Naive B cell (primary cell): ENCODE data around the gene BABAM1. TPM values are rescaled to one million over a fixed set of nuclear protein-coding genes. Genes with fewer than 3 reads are reported as not detected.

ENCODE experiments used
- ATAC-seq, 2 donors: fragments of 150-1000 bp; cut with Tn5 transposase; 2 replicates each; pipeline ENCODE4 v1.10.0; 2021; ENCODE audit warnings: low read depth in 2 of 2, mild to moderate bottlenecking in 2 of 2, moderate library complexity in 2 of 2
- DNase-seq: peaks from one replicate; pipeline ENCODE4 v3.0.0; 2022
- H3K27ac Mint-ChIP-seq, 6 donors: one replicate each; pipeline ENCODE4 v1.8.0; 2020 to 2022; ENCODE audit warnings: mild to moderate bottlenecking in 6 of 6, mixed read lengths in 6 of 6, moderate library complexity in 5 of 6, inconsistent platforms in 2 of 6
- H3K27me3 Mint-ChIP-seq, 3 donors: one replicate each; pipeline ENCODE4 v1.8.0; 2021 to 2022; ENCODE audit warnings: mixed read lengths in 3 of 3, mild to moderate bottlenecking in 1 of 3
- H3K36me3 Mint-ChIP-seq, 2 donors: one replicate each; pipeline ENCODE4 v1.8.0; 2020 to 2022; ENCODE audit warnings: mixed read lengths in 2 of 2, inconsistent platforms in 1 of 2, mild to moderate bottlenecking in 1 of 2
- H3K4me1 Mint-ChIP-seq, 3 donors: one replicate each; pipeline ENCODE4 v1.8.0; 2020 to 2022; ENCODE audit warnings: mixed read lengths in 3 of 3, inconsistent platforms in 1 of 3, mild to moderate bottlenecking in 1 of 3, moderate library complexity in 1 of 3
- H3K4me3 Mint-ChIP-seq, 8 donors: one replicate each; pipeline ENCODE4 v1.8.0; 2020 to 2022; ENCODE audit warnings: mild to moderate bottlenecking in 8 of 8, mixed read lengths in 8 of 8, moderate library complexity in 8 of 8, inconsistent platforms in 2 of 8
- H3K9me3 Mint-ChIP-seq, 7 donors: one replicate each; pipeline ENCODE4 v1.8.0; 2020 to 2022; ENCODE audit warnings: mixed read lengths in 7 of 7, mild to moderate bottlenecking in 5 of 7, inconsistent platforms in 2 of 7, moderate library complexity in 1 of 7
- polyA plus RNA-seq, 6 donors: library from polyadenylated mRNA; unstranded; fragments of 300-500 nt; fragmentation: Illumina TruSeq; gene quantifications; one replicate each; pipeline ENCODE4 v1.2.3, GENCODE V29; 2021; ENCODE audit warnings: low read depth in 6 of 6

The BABAM1 gene
- polyA plus RNA-seq, 6 donors from 2014 or later, result 102 to 183 (median 108) TPM

- ATAC-seq (no peak), DNase-seq (no peak)
- Mint-ChIP-seq H3K27ac (peak overlapping the region in 1 of 6 donors; percentile 61), H3K36me3 (no peaks in the 10 kb centered on the region), H3K27me3 (no peaks in the 10 kb centered on the region), H3K4me1 (peaks cover 3 to 11% (median 10%) of the 10 kb centered on the region in 3 donors), H3K4me3 (peak overlapping the region in 5 of 8 donors; percentile 12 to 84 (median 69)), H3K9me3 (no peaks in the 10 kb centered on the region)
Observed at GRCh38 chr19:17236811-17237543, 30.3 kb upstream of the BABAM1 start.

GRCh38 chr19:17237747-17238706 is 29.2 kb upstream of the BABAM1 start:
- ATAC-seq, result no peak
- Mint-ChIP-seq H3K9me3 (no peaks in the 10 kb centered on the region), H3K4me3 (peak overlapping the region in 6 of 8 donors; percentile 26 to 84 (median 62)), H3K27ac (peak overlapping the region in 1 of 6 donors; percentile 74), H3K36me3 (no peaks in the 10 kb centered on the region), H3K27me3 (no peaks in the 10 kb centered on the region), H3K4me1 (peaks cover 7 to 18% (median 15%) of the 10 kb centered on the region in 3 donors)
- no peak for DNase-seq

GRCh38 chr19:17240062-17240752 is 27.0 kb upstream of the BABAM1 start:
- Mint-ChIP-seq H3K4me3 (peak overlapping the region in 2 of 8 donors; percentile 30 to 52), H3K9me3 (no peaks in the 10 kb centered on the region), H3K4me1 (peaks cover 6 to 22% (median 8%) of the 10 kb centered on the region in 3 donors), H3K36me3 (no peaks in the 10 kb centered on the region), H3K27me3 (no peaks in the 10 kb centered on the region), H3K27ac (peak overlapping the region in 2 of 6 donors; percentile 51 to 70)
- ATAC-seq, result no peak
- no peak for DNase-seq

GRCh38 chr19:17240826-17241399 is 26.3 kb upstream of the BABAM1 start:
- H3K36me3 Mint-ChIP-seq, result no peaks in the 10 kb centered on the region
- peaks cover 6 to 22% (median 7%) of the 10 kb centered on the region in 3 donors for H3K4me1 Mint-ChIP-seq
- ATAC-seq (no peak), DNase-seq (no peak)
- H3K27me3 Mint-ChIP-seq, result no peaks in the 10 kb centered on the region
- peak overlapping the region in 2 of 6 donors; percentile 9 to 70 for H3K27ac Mint-ChIP-seq
- peak overlapping the region in 2 of 8 donors; percentile 59 to 75 for H3K4me3 Mint-ChIP-seq
- H3K9me3 Mint-ChIP-seq, result no peaks in the 10 kb centered on the region

- DNase-seq (no peak), ATAC-seq (no peak)
- Mint-ChIP-seq H3K9me3 (no peaks in the 10 kb centered on the region), H3K4me3 (peak overlapping the region in 5 of 8 donors; percentile 4 to 82 (median 47)), H3K27ac (peak overlapping the region in 3 of 6 donors; percentile 51 to 75 (median 62)), H3K4me1 (peaks cover 16 to 32% (median 21%) of the 10 kb centered on the region in 3 donors), H3K27me3 (no peaks in the 10 kb centered on the region), H3K36me3 (no peaks in the 10 kb centered on the region)
Observed at GRCh38 chr19:17242431-17243208, 24.6 kb upstream of the BABAM1 start.

- Mint-ChIP-seq H3K4me3 (peak overlapping the region in 6 of 8 donors; percentile 5 to 82 (median 64)), H3K27me3 (no peaks in the 10 kb centered on the region), H3K27ac (peak overlapping the region in 5 of 6 donors; percentile 20 to 75 (median 51)), H3K4me1 (peaks cover 16 to 32% (median 21%) of the 10 kb centered on the region in 3 donors), H3K9me3 (no peaks in the 10 kb centered on the region), H3K36me3 (no peaks in the 10 kb centered on the region)
- no peak for DNase-seq
- no peak for ATAC-seq
Observed at GRCh38 chr19:17243211-17243829, 23.9 kb upstream of the BABAM1 start.

- ATAC-seq (no peak), DNase-seq (no peak)
- H3K36me3 Mint-ChIP-seq, result no peaks in the 10 kb centered on the region
- H3K4me1 Mint-ChIP-seq, result peaks cover 16 to 32% (median 21%) of the 10 kb centered on the region in 3 donors
- H3K9me3 Mint-ChIP-seq, result no peaks in the 10 kb centered on the region
- peak overlapping the region in 4 of 6 donors; percentile 20 to 74 (median 49) for H3K27ac Mint-ChIP-seq
- no peaks in the 10 kb centered on the region for H3K27me3 Mint-ChIP-seq
- H3K4me3 Mint-ChIP-seq, result peak overlapping the region; percentile 44 to 80 (median 68)
Observed at GRCh38 chr19:17243830-17244617, 23.2 kb upstream of the BABAM1 start.

GRCh38 chr19:17244618-17245534 is 22.4 kb upstream of the BABAM1 start:
- H3K27ac Mint-ChIP-seq, result peak overlapping the region in 3 of 6 donors; percentile 44 to 74 (median 54)
- ATAC-seq (peak in 1 of 2 donors; percentile 3), DNase-seq (no peak)
- H3K36me3 Mint-ChIP-seq, result no peaks in the 10 kb centered on the region
- H3K27me3 Mint-ChIP-seq, result no peaks in the 10 kb centered on the region
- H3K9me3 Mint-ChIP-seq, result no peaks in the 10 kb centered on the region
- peaks cover 16 to 32% (median 23%) of the 10 kb centered on the region in 3 donors for H3K4me1 Mint-ChIP-seq
- H3K4me3 Mint-ChIP-seq, result peak overlapping the region; percentile 37 to 80 (median 68)

GRCh38 chr19:17245535-17245984 is 21.7 kb upstream of the BABAM1 start, which contains the start of gene NR2F6:
Gene NR2F6 (minus strand): TSS chr19:17245919. CDS start chr19:17245220, 699 bp downstream.
- DNase-seq, result no peak
- ATAC-seq, result peak; percentile 24 to 25
- H3K36me3 Mint-ChIP-seq, result no peaks in the 10 kb centered on the region

GRCh38 chr19:17246681-17247425 is 20.4 kb upstream of the BABAM1 start:
- no peak for ATAC-seq
- Mint-ChIP-seq H3K36me3 (no peaks in the 10 kb centered on the region), H3K4me3 (peak overlapping the region; percentile 81 to 98 (median 95)), H3K9me3 (no peaks in the 10 kb centered on the region), H3K27ac (peak overlapping the region in 2 of 6 donors; percentile 92 to 98), H3K4me1 (peaks cover 16 to 29% (median 27%) of the 10 kb centered on the region in 3 donors), H3K27me3 (no peaks in the 10 kb centered on the region)
- DNase-seq, result no peak

More at GRCh38 chr19:17245535-17245984, 21.7 kb upstream of the BABAM1 start, which contains the start of gene NR2F6:
- Mint-ChIP-seq H3K27ac (peak within 1 kb of the TSS; percentile 63 to 98 (median 92)), H3K4me3 (peak within 1 kb of the TSS; percentile 81 to 98 (median 95)), H3K9me3 (no peaks in the 10 kb centered on the region), H3K27me3 (no peaks in the 10 kb centered on the region), H3K4me1 (peaks cover 16 to 32% (median 27%) of the 10 kb centered on the region in 3 donors)
